ENCODE data around the gene ZNF341. TPM values are rescaled to one million over a fixed set of nuclear protein-coding genes. Genes with fewer than 3 reads are reported as not detected.

The ZNF341 gene
- total and polyA plus RNA-seq, 2 of the 8 experiments (the other 6 are each of a cell fraction or from before 2014, with no cell fraction given): 5.8 to 6.4 TPM

GRCh38 chr20:33810885-33811775, 79.3 kb downstream of the ZNF341 start, which contains the start of gene CHMP4B (continued):
- TF ChIP-seq BCL11A (IDR thresholded peaks at IDR 0.05; ENCODE audit: low read depth in 2 of 2, low read length in 2 of 2): no peak

Measured in H1 (cell line).